Ovary (tissue), 9 donors: ENCODE measurements around the gene NYAP1. TPM values are rescaled to one million over a fixed set of nuclear protein-coding genes. Genes with fewer than 3 reads are reported as not detected.
"Not testable (repeated sequence)": the region's sequence is repeated elsewhere in the genome, so short reads cannot be mapped to it uniquely, and the experiment has no call there.

Experiments used
- DNase-seq, 5 donors: peaks; one replicate each; pipeline ENCODE4 v3.0.0-alpha.2; 2019 to 2020
- H3K27ac ChIP-seq, 2 donors: fragments of 200-600 bp; one replicate each; pipeline versions ENCODE4 v1.5.1 to v1.8.0; 2019 to 2022
- H3K27me3 ChIP-seq: fragments of 200-600 bp; one replicate; pipeline ENCODE4 v1.8.0; 2022
- H3K36me3 ChIP-seq: fragments of 200-600 bp; sonication (generic); one replicate; pipeline ENCODE4 v1.5.1; 2019
- H3K4me1 ChIP-seq: one replicate; pipeline ENCODE4 v1.8.1; 2013; ENCODE audit warnings: mild to moderate bottlenecking, moderate library complexity; ENCODE audit not compliant: insufficient read depth
- H3K4me3 ChIP-seq: fragments of 200-600 bp; sonication (generic); one replicate; pipeline ENCODE4 v1.5.1; 2017
- H3K9me3 ChIP-seq, 2 donors: fragments of 200-600 bp in 1 of 2; sonication (generic) in 1 of 2; one replicate each; pipeline versions ENCODE4 v1.5.1 to v1.8.1; 2013 to 2019; ENCODE audit warnings: mild to moderate bottlenecking in 1 of 2, moderate library complexity in 1 of 2
- CTCF ChIP-seq, 3 donors: fragments of 450-650 bp in 2 of 3; fragments of 200-600 bp in 1 of 3; IDR thresholded peaks; one replicate each; pipeline versions ENCODE4 v1.5.1 to v1.8.0; 2016 to 2022; ENCODE audit warnings: antibody characterized with exemption in 3 of 3, mild to moderate bottlenecking in 1 of 3
- EP300 ChIP-seq: sonication (generic); formaldehyde crosslinking; IDR thresholded peaks from one replicate; pipeline ENCODE4 v1.6.1; 2017; ENCODE audit warnings: antibody characterized with exemption
- POLR2A ChIP-seq: fragments of 450-650 bp; IDR thresholded peaks from one replicate; pipeline ENCODE4 v1.6.1; 2017; ENCODE audit warnings: antibody characterized with exemption, mild to moderate bottlenecking, moderate library complexity
- WGBS, 3 donors: extraction: QIAGEN DNeasy Blood & Tissue Kit in 1 of 3; methylation state at CpG; one replicate each; pipeline versions ENCODE4 v1.1.5 to v1.1.7; 2013 to 2017; 5-methylcytosine and 5-hydroxymethylcytosine counted together
- intact Hi-C, 4 donors: fragments of 100-400 bp; cut with DNase I; formaldehyde crosslinking; loops; one replicate each; pipeline versions ENCODE4 v1.11.0 to v1.15.1; 2022 to 2023
- polyA plus RNA-seq, 2 donors: library from polyadenylated mRNA; stranded (reverse); fragments of 200-250 nt in 1 of 2; fragments of 350-450 nt in 1 of 2; fragmentation: Illumina TruSeq in 1 of 2; extraction: RNeasy Lipid Tissue Mini Kit (QIAGEN cat#74804) in 1 of 2; gene quantifications; one replicate each; pipeline ENCODE4 v1.2.3, GENCODE V29; 2013 to 2014
- total RNA-seq, 7 donors: library from RNA; depleted of rRNA in 2 of 7; stranded (reverse); fragments of >200 nt in 2 of 7; fragmentation: NEBNext Ultra II Directional in 3 of 7; extraction: Animal tissue kit (Norgen Biotek cat#: 25700) in 3 of 7; gene quantifications; one replicate each; pipeline versions ENCODE4 v1.1.0 to v1.2.4, GENCODE V29; 2016 to 2023
- donor health status: DM: no; HTN: no; CAD: no; lungs with moderate emphysema.
- donor health status: DM: no; HTN: no; CAD: no.
- donor health status: Bipolar disorder and iron deficiency.
- donor health status: DM: yes; HTN: yes; CAD: no.
- donor health status: DM: no; HTN: no; CAD: no.
- donor health status: DM: yes; HTN: yes; CAD: no.

The NYAP1 gene
- total and polyA plus RNA-seq, 9 donors: 0.28 to 10.1 (median 6.8) TPM

- WGBS, 3 donors: 83 to 90% (median 84%) methylated on average over 28 of the region's 28 CpGs
These were observed 46.3 kb upstream of the NYAP1 start for GRCh38 chr7:100437150-100438100.

DNA sequence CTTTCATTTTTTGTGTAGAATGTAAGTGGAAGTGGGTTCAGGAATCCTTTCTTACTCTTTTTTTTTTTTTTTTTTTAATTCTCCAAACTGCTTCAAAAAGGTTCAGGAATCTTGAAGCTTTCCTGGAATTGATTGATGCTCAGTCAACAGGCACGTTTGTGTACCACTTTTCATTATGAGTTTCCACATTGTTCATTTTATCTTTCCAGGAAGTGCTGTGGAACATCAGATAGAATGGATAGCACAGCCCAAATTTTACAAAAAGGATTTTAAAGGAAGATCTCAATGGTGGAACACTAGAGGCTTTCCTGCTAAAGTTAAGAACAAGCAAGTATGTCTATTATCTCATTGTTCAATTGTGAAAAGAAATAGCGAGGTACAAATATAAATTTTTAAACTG, 45.6 kb upstream of the NYAP1 start:
- Histone ChIP-seq H3K27ac (no peak overlapping the region), H3K4me1 (peaks cover 12% of the 10 kb centered on the region), H3K9me3 (no peaks in the 10 kb centered on the region), H3K4me3 (no peak overlapping the region), H3K36me3 (no peaks in the 10 kb centered on the region), H3K27me3 (no peaks in the 10 kb centered on the region)
- intact Hi-C loops: no loop called here
- no peak for DNase-seq
- no peak for TF ChIP-seq CTCF (IDR thresholded peaks at IDR 0.05)
- no peak for TF ChIP-seq POLR2A
- WGBS, 3 donors: 59 to 60% (median 60%) methylated on average over 2 of the region's 2 CpGs

More at GRCh38 chr7:100437150-100438100, 46.3 kb upstream of the NYAP1 start:
- intact Hi-C loops: no loop called here
- H3K27ac ChIP-seq: peak overlapping the region in 1 of 2 donors; percentile 89
- no peaks in the 10 kb centered on the region for H3K27me3 ChIP-seq
- H3K36me3 ChIP-seq: no peaks in the 10 kb centered on the region
- no peaks in the 10 kb centered on the region for H3K9me3 ChIP-seq
- H3K4me1 ChIP-seq: peaks cover 12% of the 10 kb centered on the region
- no peak overlapping the region for H3K4me3 ChIP-seq
- peak; percentile 44 to 67 (median 62) for DNase-seq
- TF ChIP-seq EP300: no peak

DNA sequence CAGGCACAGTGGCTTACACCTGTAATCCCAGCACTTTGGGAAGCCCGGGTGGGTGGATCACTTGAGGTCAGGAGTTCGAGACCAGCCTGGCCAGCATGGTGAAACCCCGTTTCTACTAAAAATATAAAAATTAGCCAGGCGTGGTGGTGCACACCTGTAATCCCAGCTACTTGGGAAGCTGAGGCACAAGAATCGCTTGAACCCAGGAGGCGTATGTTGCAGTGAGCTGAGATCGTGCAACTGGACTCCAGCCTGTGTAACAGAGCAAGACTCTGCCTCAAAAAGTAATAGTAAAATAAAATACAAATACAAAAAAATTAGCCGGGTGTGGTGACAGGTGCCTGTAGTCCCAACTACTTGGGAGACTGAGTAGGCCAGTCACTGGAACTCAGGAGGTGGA, 45.0 kb upstream of the NYAP1 start:
- H3K27ac ChIP-seq, H3K27me3 ChIP-seq, intact Hi-C loops, H3K4me3 ChIP-seq, H3K36me3 ChIP-seq, H3K9me3 ChIP-seq: not testable (repeated sequence)
- peak in 3 of 5 donors; percentile 11 to 15 (median 12) for DNase-seq
- H3K4me1 ChIP-seq: peaks cover 12% of the 10 kb centered on the region
- 89 to 93% (median 91%) methylated on average over 8 of the region's 8 CpGs for WGBS, 3 donors

GRCh38 chr7:100439244-100439643, 44.5 kb upstream of the NYAP1 start:
- 85 to 90% (median 88%) methylated on average over 7 of the region's 7 CpGs for WGBS, 3 donors
- H3K9me3 ChIP-seq, H3K4me3 ChIP-seq, H3K36me3 ChIP-seq, H3K27ac ChIP-seq, intact Hi-C loops, H3K27me3 ChIP-seq: not testable (repeated sequence)
- DNase-seq: peak in 1 of 5 donors; percentile 13
- H3K4me1 ChIP-seq: peaks cover 12% of the 10 kb centered on the region

- no peaks in the 10 kb centered on the region for H3K27me3 ChIP-seq
- H3K36me3 ChIP-seq: no peaks in the 10 kb centered on the region
- H3K27ac ChIP-seq: no peak overlapping the region
- 82 to 90% (median 88%) methylated on average over 11 of the region's 11 CpGs for WGBS, 3 donors
- no peak overlapping the region for H3K4me3 ChIP-seq
- intact Hi-C loops: no loop called here
- no peak for TF ChIP-seq CTCF (IDR thresholded peaks at IDR 0.05)
- no peak for TF ChIP-seq EP300
- no peak for TF ChIP-seq POLR2A
- no peaks in the 10 kb centered on the region for H3K9me3 ChIP-seq
- DNase-seq: peak in 3 of 5 donors; percentile 15 to 36 (median 18)
- H3K4me1 ChIP-seq: peaks cover 2% of the 10 kb centered on the region
These were observed 41.8 kb upstream of the NYAP1 start for GRCh38 chr7:100441641-100442535.
